Dermis blood vessel endothelial cell (primary cell): Measurements from ENCODE around the gene FUT2. TPM values are rescaled to one million over a fixed set of nuclear protein-coding genes. Genes with fewer than 3 reads are reported as not detected.
A peak's percentile ranks its signal among the peaks of the same experiment; 100 is the strongest.
"Not testable (repeated sequence)": the region's sequence is repeated elsewhere in the genome, so short reads cannot be mapped to it uniquely, and the experiment has no call there.

Experiments
- DNase-seq: peaks from one replicate; pipeline ENCODE4 v3.0.0; 2010
- total RNA-seq: library from RNA; depleted of rRNA; stranded (reverse); fragments of >200 nt; gene quantifications from 2 replicates; pipeline ENCODE4 v1.2.3, GENCODE V29; 2014

The FUT2 gene
- not detected in 2 replicates for total RNA-seq

DNA sequence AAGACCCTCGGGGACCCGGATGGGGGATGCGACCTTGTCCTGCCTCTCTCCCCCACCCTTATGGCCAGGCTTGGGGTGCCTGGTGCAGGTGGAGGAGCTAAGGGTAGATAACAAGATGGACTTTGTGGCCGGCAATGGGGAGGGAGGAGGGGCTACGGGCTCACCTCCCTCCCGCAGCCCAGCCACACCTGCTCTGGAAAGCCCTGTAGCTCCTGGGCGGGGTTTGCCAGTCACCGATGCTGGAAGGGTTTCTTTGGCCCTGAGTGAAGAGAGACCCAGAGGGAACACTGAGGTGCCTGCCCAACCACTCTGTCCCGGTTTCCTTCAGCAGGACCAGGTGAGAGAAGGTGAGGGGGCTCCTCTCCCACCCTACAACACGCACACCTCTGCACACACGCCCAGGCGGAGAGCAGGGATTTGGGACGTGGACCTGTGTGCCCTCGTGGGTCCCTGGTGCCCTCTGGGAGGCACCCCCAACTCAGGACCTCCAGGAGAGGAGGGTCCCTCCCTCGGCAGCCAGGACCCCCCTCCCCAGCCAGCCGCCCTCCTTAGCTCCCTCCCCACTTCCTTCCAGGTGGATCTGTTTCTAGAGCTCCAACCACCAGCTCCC is at the start of gene FUT2:
TSS of gene FUT2 (plus strand) at position 229 of the 610 bp plus-strand sequence. CDS start 6,986 bp downstream, outside the sequence.
- no peak for DNase-seq

DNA sequence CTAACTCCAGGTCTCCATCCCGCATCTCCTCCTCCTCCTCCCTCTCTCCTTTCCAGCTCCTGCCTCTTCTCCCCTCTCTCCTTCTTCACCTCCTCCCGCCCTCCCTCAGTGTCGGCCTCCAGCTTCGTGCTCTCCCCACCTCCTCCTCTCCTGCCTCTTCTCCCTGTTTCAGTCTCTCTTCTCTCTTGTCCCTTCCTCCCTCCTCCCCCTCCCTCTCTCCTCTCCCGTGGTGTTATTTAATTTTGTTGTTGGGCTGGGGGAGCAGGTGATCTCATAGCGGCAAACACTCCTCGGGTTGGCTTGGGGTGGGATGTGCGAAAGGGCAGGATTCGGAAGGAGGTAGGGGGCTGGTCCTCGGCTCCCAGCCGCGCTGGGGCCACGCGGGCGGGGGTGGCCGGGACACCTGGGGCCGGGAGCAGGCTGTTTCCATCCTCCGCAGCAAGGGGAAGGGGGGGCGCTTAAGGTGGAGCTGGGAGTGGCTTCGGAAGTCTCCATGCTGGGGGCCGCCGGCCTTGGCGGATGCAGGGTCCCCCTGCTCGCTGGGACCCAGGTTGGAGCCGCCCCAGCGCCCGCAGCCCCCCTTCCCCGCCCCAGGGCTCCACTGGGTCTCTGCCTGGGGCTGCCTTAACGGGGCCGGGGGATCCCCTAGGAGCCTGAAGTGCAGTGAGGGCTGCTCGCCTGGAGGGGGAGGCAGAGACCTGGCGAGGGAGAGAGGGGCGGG is 49.6 kb upstream of the FUT2 start, which contains the start of gene CA11:
TSS of gene CA11 (minus strand) at position 187 of the 721 bp plus-strand sequence. CDS start 555 bp downstream, outside the sequence.
- peak; percentile 89 for DNase-seq

DNA sequence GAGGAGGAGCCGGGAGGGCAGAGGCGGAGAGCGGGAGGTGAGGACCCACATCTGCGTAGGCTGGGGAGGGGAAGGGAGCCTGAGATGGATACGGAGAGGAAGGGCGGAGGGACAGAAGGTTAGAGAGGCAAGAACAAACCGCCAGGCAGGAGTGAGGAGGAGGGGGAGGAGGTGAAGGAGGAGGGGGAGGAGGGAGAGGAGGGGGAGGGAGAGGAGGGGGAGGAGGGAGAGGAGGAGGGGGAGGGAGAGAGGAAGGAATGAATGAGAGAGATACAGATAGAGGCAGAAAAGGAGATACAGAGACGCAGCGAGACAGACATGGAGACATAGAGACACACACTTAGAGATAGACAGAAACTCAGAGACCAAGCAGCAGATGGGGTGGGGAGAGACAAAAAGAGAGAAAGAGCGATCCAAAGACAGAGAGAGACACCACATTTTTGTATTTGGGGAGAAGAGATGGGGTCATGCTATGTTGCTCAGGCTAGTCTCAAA is 49.0 kb upstream of the FUT2 start:
- DNase-seq = no peak

DNA sequence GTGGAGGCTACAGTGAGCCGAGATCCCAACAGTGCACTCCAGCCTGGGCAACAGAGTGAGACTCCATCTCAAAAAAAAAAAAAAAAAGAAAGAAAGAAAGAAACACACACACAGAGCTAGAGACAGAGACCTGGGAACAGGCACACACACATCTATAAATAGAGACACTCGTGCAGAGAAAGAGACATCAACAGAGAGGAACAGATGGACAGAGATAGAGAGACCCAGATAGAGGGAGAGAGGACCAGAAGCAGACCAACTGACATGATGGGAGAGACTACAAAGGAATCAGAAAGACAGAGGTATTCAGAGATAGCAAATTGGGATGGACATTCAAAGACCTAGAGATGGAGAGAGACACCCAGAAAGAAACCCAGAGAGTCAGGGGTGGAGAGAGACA is 47.6 kb upstream of the FUT2 start:
- no peak for DNase-seq

DNA sequence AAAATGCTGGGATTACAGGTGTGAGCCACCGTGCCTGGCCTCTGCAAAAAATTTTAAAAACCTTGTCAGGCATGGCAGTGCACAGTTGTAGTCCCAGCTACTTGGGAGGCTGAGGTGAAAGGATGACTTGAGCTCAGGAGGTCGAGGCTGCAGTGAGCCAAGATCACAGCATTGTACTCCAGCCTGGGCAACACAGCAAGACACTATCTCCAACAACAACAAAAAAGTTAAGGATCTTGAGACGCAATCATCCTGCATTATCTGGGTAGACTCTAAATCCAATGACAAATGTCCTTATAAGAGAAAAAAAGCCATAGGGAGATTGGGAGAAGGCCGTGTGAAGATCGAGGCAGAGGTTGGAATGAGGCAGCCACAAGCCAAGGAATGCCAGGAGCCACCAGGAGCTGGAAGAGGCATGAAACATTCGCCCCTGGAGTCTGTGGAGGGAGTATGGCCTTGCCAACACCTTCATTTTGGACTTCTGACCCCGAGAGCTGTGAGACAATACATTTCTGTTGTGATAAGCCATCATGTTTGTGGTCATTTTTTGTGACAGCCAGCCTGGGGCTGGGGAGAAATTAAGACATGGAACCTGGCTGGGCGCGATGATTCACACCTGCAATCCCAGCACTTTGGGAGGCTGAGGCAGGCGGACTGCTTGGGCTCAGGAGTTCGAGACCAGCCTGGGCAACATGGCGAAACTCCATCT is 44.6 kb upstream of the FUT2 start:
- no peak for DNase-seq

DNA sequence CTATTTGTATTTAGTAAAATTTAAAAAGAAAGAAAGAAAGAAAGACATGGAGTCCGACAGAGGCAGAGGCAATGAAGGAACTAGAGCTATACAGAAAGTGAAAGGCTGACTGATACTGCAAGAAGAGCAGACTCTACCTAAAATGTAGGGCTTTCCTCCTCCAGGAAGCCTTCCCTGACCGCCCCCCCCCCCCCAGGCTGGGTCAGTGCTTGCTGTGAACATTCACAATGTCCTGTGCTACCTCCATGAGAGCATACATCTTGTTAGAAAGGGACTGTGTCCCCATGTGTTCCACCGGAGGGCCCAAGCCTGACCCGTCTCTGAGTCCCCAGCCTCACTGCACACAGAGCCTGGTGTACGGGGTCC is 44.1 kb upstream of the FUT2 start:
- DNase-seq = no peak

DNA sequence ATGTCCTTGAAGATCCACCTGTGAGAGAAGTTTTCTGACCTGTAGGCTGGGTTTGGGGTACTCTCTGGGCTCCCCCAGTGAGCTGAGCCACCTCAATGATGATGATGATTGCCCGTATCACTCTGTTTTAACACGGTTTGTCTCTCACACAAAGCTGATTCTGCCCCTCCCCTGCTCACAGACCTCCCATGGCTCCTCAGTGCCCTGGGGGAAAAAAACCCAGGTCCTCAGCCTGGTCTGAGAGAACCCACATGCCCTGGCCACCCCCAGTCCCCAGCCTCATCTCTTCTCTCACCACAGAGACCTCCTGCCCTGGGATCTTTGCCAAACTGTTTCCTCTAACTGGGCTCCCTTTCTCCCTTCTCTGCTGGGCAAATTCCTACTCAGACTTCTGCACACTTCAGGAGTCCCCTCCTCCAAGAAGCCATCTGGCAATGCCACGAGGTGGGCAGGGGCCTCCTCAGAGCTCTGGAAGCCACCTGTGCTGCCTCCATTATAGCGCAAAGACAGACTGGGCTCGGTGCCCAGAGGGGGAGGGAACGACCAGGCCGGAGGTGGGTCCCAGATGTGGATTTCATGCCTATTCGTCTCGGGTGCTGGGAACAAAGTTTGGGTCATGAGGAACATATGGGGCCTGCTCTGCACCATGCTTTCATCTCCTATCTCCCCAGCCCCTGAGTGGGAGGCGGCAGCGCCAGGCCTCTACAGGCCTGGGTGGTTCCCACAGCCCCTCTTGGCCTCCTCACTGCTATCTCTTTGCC is 41.3 kb upstream of the FUT2 start:
- no peak for DNase-seq

DNA sequence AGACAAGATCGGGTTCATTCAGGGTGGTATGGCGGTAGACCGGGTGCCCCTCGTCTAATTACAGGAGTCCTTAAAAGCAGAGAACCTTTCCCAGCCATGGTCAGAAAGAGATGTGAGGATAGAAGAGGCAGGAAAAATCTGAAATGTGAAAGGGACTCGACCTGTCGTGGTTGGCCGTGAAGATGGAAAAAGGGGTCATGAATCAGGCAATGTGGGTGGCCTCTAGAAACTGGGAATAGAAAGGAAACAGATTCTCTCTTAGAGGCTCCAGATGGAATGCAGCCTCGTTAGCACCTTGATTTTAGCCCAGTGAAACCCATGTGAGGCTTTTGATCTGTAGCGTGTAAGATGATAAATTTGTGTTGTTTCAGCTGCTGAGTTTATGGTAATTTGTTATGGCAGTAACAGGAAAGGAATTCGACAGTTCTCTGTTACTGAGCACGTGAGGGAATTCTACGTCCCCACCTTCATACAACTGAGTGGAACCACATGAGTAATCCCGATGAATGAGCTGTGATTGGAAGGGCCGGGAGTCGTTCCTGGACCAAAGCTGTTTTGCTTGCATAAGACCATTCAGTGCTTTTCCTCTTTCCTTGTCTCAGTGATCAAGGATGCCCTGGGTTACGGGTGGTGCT is 38.8 kb upstream of the FUT2 start:
- DNase-seq = peak; percentile 77

DNA sequence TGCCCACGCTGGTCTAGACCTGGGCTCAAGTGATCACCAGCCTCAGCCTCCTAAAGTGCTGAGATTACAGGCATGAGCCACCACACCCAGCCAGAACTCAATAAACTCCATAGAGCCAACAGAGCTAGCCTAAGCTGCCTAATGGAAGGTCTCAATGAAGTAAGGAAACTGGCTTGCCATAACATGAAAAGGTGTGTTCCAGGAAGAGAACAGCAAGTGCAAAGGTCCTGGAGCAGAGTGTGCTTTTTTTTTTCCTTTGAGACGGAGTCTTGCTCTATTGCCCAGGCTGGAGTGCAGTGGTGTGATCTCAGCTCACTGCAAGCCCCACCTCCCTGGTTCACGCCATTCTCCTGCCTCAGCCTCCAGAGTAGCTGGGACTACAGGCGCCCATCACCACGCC is 37.9 kb upstream of the FUT2 start:
- DNase-seq = not testable (repeated sequence)

DNA sequence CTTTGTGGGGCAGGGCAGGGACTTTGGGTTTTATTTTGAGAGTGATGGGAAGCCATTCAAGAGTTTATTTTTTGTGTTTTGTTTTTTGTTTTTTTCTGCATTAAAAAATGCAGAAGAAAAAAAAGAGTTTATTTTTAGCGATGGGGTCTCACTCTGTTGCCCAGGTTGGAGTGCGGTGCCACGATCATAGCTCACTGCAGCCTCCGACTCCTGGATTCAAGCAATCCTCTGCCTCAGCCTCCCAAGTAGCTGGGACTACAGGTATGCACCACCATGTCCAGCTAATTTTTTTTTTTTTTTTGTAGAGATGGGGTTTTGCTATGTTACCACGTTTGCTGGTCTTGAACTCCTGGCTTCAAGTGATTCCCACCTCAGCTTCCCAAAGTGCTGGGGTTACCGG is 37.3 kb upstream of the FUT2 start:
- no peak for DNase-seq

DNA sequence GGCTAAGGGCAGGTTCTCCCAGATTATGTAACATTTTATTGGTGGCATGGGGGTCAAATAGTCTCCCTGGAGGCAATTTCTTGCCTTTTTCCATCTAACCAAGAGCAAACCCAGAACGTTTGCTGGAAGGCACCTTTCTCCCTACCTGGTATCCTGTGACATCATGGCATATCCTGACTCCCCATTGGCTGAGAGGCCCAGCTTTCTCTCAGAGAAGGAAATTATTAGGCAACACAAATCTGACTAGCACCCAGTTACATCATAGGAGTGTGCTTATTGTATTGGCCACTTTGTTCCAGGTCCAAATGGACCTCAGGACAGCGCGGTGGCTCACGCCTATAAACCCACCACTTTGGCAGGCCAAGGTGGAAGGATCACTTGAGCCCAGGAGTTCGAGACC is 36.0 kb upstream of the FUT2 start:
- DNase-seq = no peak

DNA sequence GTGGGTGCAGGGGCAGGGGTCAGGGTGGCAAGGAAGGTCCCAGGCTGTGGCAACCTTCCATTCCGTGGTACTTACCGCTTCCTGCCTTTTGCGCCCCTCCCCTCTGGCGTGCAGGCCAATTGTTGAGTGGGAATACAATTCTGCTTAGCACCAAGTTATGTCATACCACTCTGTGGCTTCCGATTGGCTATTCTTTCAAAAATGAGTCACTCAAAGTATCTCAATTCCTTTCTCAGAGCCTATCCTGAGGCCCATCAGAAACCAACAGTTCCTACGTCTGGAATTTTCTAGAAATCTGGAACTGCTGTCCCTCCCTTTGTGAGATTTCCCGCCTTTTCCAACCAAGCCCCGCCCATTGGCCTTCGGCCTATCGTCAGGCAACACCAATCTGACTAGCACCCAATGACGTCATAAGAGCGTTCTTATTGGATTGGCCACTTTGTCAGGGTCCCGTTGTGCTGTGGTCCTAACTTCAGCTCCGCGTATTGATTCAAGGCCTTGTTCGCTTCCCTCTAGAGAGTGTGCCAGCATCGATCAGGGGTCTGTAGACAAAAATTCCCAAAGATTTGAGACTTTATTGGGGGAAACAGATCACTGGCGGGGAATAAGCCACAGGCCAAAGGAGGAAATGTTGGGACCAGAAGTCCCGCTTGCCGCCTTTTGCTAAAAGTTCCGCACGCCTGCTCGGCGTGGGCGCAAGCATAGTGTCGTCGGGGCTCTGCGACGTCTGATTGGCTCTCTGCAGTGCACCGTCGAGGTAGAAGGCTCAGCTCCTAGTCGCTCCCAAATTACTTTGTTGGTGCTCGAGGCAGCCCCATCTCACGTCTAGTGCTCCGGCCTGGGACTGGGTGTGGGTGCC is 34.7 kb upstream of the FUT2 start:
- peak; percentile 93 for DNase-seq

DNA sequence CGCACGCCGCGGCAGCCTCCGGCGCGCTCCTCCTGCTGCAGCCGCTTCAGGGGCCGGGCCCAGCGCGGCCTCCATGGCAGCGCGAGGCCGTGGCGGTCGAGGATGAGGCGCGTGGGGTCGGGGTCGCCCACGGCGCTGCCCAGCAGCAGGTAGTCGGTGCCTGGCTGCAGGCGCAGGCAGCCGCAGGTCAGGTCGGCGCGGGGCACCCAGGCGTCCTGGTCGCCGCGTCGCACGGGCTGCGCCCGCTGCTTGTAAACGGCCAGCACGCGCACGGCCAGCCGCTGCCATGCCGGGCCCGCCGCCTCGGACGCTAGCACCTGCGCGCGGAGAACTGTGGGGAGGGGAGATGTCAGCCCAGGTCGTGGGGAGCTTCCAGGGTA is 34.1 kb upstream of the FUT2 start:
- DNase-seq = no peak

DNA sequence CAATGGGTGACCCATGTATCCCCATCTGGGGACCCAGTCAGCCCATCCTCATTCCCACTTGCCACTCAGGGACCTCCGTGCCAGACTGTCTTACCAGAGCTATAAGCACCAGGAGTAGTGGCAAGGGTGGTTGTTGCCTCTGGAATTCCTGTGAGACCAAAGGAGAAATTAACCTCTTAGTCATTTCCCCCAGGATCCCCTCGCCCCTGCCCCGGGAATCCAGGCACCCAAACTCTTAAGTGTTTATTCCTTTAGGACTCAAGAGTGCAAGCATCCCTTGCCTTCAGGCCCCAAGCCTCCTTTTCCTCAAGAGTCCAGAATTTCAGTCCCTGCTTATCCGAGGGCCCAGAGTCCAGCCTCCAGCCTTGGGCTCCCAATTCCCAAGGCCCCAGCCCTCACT is 32.1 kb upstream of the FUT2 start:
- no peak for DNase-seq

DNA sequence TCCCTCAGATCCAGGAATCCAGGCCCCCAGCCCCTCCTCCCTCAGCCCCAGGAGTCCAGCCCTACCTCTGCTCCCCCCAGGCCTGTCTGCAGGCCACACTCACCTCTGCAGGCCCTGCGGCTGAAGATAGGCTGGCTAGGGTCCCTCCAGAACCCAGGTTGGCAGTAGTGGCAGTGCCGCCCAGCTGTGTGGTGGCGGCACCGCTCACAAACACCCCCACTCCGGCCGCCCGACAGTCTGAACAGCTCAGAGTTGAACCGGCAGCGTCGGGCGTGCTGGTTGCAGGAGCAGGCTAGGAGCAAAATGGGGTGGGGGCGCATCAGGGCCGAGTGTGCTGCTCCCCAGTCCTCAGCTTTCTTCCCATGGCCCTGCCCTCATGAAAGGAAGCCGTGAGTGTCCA is 31.3 kb upstream of the FUT2 start:
- no peak for DNase-seq

DNA sequence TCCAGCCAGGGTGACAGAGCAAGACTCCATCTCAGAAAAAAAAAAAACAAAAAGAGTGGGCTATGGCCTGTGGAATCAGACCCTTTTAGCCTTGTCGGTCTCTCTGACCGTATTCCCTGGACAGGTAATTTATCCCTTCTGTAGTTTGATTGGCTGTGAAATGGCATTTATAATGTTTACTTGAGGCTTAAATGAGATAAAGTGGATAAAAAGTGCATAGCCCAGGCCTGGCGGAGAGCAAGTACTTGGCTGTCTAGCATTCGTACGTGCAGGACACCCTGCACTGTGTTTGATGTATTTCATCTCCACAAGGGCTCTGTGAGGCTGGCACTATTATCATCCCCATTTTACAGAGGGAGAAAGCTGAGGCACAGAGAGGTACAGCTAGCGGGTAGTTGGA is 30.0 kb upstream of the FUT2 start:
- DNase-seq = no peak

DNA sequence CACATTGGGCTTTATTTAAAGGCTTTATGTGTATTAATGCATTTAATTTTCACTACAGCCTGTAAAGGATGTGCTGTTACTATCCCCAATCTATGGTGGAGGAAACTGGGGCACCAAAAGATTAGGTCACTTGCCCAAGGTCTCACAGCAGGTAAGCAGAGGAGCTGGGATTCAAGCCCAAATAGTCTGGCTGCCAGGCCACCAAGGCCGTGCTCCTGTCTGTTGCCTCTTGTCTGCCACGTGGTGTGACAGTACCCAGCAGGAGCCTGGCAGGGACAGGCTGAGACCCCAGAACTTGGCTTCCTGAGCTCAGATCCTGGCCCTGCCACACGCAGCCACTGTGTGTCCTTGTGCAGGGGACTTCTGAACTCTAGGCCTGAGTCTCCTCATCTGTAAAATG is 27.4 kb upstream of the FUT2 start:
- DNase-seq = no peak

DNA sequence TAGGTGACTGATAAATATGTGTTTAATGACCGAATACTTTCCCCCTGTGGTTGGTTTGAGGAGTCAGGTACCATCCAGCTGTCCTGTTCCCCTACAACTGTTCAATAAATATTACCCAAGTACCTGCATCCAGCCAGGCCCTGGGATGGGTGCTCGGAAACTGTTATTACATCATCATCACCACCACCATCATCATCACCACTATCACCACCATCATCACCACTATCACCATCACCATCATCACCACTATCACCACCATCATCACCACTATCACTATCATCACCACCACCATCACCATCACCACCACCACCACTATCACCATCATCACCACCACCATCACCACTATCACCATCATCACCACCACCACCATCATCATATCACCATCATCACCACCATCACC is 27.0 kb upstream of the FUT2 start:
- DNase-seq = no peak

DNA sequence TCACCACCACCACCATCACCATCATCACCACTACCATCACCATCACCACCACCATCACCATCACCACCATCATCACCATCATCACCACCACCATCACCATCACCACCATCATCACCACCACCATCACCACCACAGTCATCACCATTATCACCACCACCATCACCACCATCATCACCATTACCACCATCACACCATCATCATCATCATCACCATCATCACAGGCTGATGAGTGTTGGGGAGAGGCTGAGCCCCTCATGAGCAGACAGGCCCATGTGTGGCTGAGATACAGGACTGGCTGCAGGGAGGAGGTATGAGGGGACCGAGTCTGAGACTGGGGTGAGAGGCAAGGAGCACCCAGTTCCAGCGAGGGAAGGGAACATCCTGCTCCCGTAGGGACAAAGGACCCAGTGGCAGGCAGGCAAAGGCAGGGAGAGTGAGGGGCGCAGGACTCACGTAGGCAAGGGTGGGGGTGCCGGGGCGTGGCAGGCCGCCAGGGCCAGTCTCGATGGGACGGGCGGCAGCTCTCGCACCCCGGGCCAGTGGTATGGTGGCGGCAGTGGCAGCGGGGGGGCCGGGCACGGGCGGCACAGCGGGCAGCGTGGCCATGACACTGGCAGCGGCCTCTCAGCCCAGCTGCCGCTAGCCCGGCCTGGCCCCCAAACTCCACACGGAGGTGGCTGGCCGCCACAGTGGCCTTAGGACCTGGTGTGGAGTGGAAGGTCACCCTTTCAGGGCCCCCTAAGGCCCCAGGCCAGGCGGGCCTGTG is 25.7 kb upstream of the FUT2 start:
- no peak for DNase-seq

DNA sequence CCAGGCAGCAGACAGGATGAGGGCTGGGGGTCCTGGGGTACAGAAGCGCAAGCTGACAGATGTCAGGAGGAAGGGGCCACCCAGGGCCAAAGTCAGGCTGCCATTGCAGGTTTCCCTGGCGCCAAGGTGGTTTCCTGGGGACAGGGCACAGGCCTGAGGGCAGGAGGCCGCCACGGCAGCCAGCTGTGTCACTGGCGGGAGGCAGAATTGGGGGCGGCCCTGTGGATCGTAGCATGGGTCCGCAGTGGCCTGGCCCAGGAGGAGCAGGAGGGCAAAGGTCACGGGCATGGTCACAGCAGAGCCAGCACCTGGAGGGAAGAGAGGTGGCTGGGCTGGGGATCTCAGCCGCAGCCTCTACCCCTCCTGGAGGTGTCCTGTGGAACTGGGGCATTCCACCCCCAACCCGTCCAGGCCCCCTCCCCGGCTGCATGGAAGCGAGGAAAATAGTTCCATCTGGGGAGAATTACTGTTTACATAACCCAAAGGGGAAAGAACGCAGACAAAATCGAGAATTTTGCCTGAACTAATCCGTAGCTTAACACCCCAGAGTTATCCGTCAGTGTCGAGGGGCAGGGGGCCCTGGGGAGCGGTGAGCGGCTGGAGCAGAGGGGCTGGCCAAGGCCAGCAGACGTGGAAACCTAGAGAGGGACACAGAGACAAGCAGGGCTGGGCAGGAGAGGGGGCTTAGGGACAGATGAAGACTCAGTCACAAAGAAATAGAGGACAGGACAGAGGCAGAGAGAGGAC is 24.9 kb upstream of the FUT2 start:
- DNase-seq = no peak
